GM23338 (cell line): Measurements from ENCODE around the gene EXOC2.

Experiments
- EZH2 ChIP-seq: fragments of 200-600 bp; sonication (generic); IDR thresholded peaks from one replicate; pipeline ENCODE4 v1.8.0; 2017; ENCODE audit warnings: antibody characterized with exemption, mild to moderate bottlenecking, low read depth; ENCODE audit not compliant: unreplicated experiment
- EZH2phosphoT487 ChIP-seq: fragments of 200-600 bp; sonication (generic); IDR thresholded peaks from one replicate; pipeline ENCODE4 v1.8.1; 2018; ENCODE audit warnings: antibody characterized with exemption; ENCODE audit not compliant: unreplicated experiment
- NANOG ChIP-seq: IDR thresholded peaks from 2 replicates; pipeline ENCODE4 v1.6.1; 2016; ENCODE audit warnings: antibody characterized with exemption, borderline replicate concordance
- POLR2AphosphoS5 ChIP-seq: IDR thresholded peaks from 2 replicates; pipeline ENCODE4 v1.6.1; 2016; ENCODE audit warnings: antibody characterized with exemption, low read depth
- TF ChIP-seq, protein P1 (sequence below), 2 experiments: fragments of 200-600 bp in 1 of 2; sonication (generic) in 1 of 2; conservative IDR thresholded peaks; 2 replicates each; pipeline versions ENCODE4 v1.5.1 to v1.6.1; 2016 to 2017; ENCODE audit warnings: antibody characterized with exemption in 2 of 2, low read depth in 2 of 2, mild to moderate bottlenecking in 2 of 2, moderate library complexity in 1 of 2
- TF ChIP-seq, protein P2 (sequence below): IDR thresholded peaks from one replicate; pipeline ENCODE4 v1.6.1; 2018; ENCODE audit warnings: antibody characterized with exemption; ENCODE audit not compliant: unreplicated experiment
- TF ChIP-seq, protein P3 (sequence below): IDR thresholded peaks from 2 replicates; pipeline ENCODE4 v1.6.1; 2016; ENCODE audit warnings: antibody characterized with exemption

DNA sequence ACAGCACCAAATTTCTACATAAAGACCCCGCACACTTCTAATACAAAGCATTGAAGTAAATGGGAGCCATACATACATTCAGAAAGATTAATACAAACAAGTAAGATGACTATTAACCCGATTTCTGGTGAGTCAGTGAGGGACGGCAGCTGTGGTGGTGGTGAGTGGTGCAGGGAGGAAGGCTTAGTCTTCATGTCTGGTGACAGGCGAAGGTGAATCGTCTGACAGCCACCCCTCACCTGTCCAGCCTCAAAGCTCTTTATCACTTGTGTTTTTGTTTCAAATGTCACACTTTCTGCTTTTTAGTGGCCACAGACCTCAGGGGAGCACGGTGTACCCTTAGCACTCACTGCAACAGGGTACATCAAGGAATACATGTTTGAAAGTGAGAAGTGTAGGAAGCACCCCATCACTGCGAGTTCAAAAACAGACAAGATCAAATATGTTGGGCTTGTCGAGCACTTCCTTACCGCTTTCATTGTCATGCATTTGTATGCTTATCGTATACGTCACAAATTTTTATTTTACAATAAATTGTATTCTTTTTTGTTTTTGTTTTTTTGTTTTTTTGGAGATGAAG, 237.8 kb downstream of the EXOC2 start:
- TF ChIP-seq, protein P1, sequence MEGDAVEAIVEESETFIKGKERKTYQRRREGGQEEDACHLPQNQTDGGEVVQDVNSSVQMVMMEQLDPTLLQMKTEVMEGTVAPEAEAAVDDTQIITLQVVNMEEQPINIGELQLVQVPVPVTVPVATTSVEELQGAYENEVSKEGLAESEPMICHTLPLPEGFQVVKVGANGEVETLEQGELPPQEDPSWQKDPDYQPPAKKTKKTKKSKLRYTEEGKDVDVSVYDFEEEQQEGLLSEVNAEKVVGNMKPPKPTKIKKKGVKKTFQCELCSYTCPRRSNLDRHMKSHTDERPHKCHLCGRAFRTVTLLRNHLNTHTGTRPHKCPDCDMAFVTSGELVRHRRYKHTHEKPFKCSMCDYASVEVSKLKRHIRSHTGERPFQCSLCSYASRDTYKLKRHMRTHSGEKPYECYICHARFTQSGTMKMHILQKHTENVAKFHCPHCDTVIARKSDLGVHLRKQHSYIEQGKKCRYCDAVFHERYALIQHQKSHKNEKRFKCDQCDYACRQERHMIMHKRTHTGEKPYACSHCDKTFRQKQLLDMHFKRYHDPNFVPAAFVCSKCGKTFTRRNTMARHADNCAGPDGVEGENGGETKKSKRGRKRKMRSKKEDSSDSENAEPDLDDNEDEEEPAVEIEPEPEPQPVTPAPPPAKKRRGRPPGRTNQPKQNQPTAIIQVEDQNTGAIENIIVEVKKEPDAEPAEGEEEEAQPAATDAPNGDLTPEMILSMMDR (conservative IDR thresholded peaks at IDR 0.05; ENCODE audit: low read depth in 2 of 2) = no peak
- TF ChIP-seq, protein P2, sequence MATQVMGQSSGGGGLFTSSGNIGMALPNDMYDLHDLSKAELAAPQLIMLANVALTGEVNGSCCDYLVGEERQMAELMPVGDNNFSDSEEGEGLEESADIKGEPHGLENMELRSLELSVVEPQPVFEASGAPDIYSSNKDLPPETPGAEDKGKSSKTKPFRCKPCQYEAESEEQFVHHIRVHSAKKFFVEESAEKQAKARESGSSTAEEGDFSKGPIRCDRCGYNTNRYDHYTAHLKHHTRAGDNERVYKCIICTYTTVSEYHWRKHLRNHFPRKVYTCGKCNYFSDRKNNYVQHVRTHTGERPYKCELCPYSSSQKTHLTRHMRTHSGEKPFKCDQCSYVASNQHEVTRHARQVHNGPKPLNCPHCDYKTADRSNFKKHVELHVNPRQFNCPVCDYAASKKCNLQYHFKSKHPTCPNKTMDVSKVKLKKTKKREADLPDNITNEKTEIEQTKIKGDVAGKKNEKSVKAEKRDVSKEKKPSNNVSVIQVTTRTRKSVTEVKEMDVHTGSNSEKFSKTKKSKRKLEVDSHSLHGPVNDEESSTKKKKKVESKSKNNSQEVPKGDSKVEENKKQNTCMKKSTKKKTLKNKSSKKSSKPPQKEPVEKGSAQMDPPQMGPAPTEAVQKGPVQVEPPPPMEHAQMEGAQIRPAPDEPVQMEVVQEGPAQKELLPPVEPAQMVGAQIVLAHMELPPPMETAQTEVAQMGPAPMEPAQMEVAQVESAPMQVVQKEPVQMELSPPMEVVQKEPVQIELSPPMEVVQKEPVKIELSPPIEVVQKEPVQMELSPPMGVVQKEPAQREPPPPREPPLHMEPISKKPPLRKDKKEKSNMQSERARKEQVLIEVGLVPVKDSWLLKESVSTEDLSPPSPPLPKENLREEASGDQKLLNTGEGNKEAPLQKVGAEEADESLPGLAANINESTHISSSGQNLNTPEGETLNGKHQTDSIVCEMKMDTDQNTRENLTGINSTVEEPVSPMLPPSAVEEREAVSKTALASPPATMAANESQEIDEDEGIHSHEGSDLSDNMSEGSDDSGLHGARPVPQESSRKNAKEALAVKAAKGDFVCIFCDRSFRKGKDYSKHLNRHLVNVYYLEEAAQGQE = no peak
- no peak for TF ChIP-seq EZH2
- TF ChIP-seq POLR2AphosphoS5 = no peak
- TF ChIP-seq, protein P3, sequence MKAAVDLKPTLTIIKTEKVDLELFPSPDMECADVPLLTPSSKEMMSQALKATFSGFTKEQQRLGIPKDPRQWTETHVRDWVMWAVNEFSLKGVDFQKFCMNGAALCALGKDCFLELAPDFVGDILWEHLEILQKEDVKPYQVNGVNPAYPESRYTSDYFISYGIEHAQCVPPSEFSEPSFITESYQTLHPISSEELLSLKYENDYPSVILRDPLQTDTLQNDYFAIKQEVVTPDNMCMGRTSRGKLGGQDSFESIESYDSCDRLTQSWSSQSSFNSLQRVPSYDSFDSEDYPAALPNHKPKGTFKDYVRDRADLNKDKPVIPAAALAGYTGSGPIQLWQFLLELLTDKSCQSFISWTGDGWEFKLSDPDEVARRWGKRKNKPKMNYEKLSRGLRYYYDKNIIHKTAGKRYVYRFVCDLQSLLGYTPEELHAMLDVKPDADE = no peak
- no peak for TF ChIP-seq EZH2phosphoT487
- no peak for TF ChIP-seq NANOG
